Astrocyte of the hippocampus (primary cell): ENCODE results near the gene HMCN1.
A peak's percentile ranks its signal among the peaks of the same experiment; 100 is the strongest.
"Not testable (repeated sequence)": the region's sequence is repeated elsewhere in the genome, so short reads cannot be mapped to it uniquely, and the experiment has no call there.

Experiments used
- DNase-seq: peaks from one replicate; pipeline ENCODE4 v3.0.0; 2011; ENCODE audit warnings: low read depth, low spot score

HMCN1 gene

DNA sequence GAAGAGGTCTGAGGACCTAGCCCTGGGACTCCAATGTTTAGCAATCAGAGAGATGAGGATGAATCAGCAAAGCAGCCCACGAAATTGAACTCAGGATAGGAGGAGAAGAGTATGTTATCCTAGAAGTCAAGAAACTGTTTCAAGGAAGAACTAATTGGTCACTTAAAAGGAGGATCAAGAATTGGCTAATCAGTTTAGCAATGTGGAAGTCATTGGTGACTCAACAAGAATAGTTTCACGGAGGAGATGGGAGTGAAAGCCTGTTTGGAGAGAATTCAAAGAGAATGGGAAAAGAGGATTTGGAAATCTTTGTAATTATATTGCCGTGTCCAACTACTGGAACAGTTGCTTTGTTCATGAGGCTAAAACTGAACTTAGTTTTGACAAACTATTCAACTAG, 7.4 kb downstream of the HMCN1 start:
- DNase-seq = no peak

DNA sequence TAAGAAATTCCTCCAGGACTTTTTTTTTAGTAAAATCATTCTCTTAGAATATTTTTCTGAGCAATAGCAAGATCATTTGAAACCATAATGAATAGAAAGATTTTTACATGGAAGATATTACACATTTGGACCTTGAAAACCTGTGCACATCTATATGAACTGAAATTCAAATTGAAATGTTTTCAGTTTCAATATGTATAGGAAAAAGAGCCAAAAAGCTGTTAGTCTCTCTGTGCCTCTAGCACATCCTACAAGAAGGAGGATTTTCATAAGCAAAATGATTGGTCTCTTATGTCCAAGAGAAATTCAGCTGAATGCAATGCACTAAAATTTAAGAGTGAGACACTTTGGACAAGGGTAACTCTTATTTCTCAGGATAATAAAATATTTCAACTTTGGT, 8.2 kb downstream of the HMCN1 start:
- no peak for DNase-seq

DNA sequence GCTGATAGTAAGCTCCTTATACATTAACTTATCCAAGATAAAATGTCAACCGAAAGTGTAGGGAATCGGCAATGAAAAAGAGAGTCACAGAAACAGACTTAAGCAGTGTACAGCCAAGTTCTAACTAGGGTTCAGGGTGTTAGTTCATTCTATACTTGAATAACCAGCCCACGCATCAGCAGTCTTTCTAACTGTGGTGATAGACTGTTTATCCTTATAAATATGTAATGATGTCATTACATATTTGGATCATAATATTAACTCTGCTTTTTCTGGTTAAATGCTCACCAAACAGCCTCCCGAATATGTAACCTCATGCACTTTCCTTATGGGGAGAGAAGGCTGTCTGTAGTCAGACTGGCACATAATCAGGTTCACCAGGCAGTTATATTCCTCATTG, 11.0 kb downstream of the HMCN1 start:
- DNase-seq = no peak

DNA sequence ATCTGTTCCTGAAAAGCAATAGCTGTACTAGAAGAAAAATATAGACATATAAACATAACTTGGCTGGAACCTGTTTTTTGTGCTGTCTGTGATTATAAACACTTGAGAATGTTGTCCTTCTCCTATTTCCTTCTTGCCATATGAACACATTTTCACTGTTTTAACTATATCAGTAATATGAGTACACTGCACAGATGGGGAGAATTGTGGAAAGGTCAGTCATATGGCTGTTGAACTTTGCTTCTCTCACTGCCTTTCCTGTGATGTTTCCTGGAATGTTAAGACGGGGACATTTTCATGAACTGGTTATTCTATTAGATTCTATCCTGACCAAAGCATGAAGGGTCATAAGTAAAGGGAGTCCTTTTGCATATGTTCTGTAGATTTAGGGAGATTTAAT, 24.9 kb downstream of the HMCN1 start:
- no peak for DNase-seq

DNA sequence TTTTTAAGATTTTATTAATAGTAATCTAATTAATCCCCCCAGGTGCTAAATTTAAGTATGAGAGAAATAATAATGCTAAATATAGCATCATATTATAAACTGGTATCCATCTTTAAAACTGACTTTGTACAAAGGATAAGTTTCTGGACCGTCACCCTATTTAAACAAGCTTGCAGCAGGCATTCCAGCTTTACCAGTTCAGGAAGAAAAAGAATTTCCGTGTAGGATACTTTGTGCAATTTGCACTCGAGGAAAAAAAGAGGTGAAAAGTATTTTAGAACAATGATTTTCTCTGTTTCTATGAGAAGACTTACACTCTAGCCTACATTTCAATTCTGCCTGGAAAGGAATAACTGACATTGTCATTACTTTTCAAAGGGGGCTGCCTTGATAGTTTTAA, 27.6 kb downstream of the HMCN1 start:
- no peak for DNase-seq

DNA sequence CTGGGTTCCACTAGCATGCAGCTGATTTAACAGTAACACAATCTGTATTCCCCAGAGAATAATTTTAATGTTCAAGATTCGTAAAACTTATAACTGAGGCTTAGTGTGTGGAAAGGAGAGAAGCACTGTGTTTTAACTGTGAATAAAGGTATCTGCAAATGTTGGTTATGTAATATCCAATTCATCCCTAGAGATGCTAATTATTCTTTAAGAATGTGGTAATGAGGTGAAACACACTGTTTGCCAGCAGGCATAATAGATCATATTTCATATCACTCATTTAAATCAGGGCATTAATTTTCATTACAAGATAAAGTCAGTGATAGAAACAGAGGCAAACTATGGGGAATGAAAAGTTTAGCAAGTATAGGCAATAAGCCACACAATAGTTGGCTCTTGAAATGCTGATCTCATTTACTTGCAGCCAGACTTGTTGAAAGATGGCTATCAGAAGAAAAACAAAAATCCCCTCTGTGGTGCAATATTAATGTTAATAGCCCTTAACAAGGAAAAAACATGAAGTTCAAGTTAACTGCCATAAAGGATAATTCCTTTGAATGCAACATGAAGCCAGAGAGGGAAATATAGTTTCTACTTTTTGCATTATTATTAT, 33.4 kb downstream of the HMCN1 start:
- DNase-seq = no peak

DNA sequence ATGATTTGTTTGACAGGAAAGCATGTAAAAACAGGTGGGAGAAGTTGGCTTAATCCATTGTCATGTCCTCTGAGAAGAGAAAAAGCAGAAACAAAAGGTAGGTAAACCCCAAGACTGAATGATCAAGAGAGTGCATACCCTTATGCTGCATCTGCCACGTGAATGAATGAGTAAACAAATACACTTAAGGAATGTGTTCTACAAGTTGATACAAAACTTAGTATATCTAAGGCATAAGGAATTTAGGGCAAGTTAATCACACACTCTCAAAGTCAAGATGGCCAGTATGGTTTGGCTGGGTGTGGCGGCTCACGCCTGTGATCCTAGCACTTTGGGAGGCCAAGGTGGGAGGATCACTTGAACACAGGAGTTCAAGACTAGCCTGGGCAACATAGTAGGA, 34.2 kb downstream of the HMCN1 start:
- DNase-seq = no peak

DNA sequence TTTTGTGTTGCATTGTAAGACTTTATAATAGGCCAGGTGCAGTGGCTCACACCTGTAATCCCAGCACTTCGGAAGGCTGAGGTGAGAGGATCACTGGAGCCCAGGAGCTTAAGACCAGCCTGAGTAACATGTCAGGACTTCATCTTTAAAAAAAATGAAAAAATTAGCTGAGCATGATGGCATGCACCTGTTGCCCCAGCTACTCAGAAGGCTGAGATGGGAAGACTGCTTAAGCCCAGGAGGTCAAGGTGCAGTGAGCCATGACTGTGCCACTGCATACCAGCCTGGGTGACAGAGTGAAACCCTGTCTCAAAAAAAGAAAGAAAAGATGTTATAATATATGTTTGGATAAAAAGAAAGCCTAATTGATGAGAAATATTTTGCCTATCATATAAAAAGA, 34.9 kb downstream of the HMCN1 start:
- no peak for DNase-seq

DNA sequence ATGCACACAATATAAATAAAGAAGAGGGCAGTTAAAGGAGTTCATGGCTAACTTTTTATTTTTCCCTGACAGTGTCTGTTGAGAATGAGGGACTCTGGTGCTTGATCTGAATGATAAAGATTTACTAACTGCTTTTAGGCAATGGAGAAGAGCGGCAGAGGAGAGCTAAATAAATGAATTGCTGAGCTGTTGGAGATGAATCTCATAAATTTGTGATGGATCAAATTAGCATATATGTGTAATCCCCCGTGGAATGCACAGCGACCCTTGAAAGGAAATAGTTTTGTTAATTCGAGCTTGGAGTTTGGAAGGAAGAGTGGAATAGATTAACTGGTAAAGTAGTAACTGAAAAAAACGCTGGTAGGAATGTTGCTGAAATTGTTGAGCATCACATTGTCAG, 40.2 kb downstream of the HMCN1 start:
- no peak for DNase-seq

DNA sequence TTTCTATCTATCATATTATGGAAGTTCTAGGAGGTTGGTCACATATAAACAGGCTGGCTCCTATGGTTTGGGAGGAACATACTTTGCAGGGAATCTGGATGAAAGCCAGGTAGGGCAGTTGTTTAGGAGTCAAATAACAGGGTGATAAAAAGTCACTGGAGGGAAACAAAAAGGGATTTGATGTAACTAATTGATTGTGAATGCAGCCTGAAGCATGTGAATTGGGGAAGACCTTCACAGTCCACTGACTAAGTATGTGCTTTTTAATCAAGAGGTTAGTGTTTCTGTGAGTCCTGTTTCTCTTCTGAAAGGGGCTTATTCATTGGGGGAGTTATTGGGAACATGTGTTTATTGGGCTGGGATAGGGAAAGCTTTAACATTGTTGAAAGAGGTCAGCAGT, 41.3 kb downstream of the HMCN1 start:
- DNase-seq = no peak

DNA sequence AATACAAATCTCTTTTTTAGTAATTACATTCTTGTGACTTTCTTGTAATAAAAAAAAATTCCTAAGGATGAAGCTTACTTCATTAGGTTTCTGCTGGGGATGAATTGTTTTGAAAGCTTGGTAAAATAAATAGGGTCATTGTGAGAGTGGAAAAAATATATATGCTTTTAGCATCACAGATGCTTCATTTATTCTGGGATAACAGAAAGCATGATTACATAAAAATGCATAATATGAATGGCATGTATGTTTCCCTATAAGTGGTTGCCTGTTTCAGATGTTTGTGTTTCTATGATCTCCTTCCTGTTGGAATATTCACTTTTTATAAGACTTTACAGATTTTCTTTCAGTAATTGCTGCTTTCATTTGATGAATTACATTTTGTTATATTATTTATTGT, 42.3 kb downstream of the HMCN1 start:
- no peak for DNase-seq

DNA sequence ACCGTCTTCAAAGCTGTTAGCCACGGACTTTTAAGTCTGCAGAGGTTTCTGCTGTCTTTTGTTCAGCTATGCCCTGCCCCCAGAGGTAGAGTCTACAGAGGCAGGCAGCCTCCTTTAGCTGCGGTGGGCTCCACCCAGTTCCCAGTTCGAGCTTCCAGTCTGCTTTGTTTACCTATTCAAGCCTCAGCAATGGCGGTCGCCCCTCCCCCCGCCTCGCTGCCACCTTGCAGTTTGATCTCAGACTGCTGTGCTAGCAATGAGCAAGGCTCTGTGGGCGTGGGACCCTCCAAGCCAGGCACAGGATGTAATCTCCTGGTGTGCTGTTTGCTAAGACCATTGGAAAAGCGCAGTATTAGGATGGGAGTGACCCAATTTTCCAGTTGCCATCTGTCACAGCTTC, 49.7 kb downstream of the HMCN1 start:
- DNase-seq = not testable (repeated sequence)

DNA sequence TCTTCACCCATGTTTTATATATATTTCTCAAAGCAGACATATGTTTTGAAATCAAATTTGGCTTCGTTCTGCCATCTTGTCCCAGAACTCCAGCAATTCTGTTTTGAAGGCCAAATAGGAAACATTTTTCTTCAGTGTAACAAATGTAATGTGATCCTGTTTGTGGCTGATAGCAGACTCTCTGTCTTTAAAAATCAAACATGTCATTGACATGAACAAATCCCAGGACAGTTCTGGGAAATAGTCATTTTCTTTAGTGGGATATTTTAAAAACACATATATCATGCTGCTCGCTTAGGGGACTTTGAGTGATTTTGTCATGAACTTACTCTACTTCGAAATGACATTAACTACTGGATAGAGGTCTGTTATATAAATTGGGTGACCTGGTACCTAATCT, 51.4 kb downstream of the HMCN1 start:
- DNase-seq = no peak

DNA sequence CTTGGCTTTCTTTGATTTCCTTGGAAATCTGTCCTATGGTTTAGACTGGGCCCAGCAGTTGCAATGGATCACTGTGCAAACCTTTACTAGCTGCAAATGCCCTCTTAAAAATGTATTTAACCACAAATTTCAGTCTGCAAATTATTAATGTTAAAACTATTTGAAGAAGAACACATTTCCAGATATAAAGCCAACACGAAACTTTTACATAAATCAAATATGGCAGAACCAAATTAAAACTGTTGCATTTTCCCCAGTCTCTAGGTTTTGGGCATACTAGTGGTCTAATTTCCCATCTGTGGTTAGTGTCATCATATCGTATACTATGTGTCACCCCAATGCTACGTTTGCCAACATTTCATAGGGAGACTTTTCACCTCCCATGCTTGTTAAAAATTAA, 52.3 kb downstream of the HMCN1 start:
- no peak for DNase-seq

DNA sequence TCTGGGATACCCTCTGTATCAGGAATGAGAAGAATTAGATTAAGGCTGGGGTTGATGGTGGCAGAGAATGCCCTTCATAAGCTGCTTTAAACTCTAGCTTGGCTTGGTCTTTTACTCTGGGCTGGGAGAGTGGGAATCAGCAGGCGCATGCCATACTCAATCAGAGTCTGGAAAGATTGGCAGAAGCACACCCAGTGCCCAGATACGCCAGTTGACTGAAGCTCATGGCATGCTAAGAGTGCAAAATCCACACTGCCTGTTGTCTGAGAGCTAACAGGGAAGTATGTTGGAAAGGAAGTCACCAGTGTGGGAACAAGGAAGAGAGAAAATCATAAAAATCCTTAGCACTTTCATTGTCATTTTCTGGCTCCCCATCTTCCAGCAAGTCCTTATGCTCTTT, 53.0 kb downstream of the HMCN1 start:
- no peak for DNase-seq

DNA sequence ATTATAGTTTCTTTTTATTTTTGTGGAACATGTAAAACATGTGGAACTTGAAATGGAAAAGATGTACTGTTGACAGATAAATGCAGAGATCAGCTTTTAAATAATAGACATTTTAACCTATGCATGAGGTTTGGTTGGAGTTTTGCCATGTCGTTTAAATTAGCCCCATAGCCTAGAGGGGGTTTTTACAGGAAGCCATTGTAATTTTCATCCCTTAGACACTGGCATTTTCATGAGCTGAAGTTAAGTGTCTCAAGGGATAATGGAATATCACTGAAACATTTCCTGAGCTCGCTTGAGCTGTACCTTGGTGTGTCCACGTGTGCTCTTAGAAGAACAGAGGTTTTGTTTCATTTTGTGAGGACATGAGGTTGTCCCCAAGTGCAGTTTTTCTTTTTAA, 54.2 kb downstream of the HMCN1 start:
- DNase-seq = no peak

DNA sequence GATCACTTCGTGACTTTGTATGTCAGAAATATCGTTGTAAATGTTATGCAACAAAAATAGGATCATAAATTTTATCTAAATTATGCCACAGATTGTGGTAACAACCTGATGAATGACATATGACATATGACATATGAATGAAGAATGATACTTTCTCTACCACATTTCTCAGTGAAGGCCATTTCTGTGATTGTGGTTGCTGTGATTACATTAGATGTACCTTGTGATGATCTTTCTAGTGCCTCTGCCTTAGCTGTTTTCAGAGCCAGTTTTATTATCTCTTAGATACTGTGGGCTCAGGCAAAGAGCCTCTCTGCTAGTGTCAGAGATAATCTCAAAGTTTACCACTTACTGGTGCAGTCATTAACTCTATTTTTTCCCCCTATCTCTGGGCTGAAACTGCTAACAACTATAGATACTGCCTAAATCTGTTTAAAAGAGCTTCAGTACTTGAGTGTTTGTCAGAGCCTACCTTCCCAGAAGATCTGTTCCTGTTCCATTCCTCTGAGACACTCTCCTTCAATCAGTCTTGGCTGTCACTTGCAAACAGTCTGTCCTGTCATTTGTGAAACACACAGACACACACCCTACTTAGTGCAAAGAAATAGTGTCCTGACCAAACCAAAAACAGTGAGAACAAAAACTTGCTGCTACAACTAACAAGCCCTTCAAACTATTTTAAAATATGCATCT, 55.5 kb downstream of the HMCN1 start:
- DNase-seq = no peak

DNA sequence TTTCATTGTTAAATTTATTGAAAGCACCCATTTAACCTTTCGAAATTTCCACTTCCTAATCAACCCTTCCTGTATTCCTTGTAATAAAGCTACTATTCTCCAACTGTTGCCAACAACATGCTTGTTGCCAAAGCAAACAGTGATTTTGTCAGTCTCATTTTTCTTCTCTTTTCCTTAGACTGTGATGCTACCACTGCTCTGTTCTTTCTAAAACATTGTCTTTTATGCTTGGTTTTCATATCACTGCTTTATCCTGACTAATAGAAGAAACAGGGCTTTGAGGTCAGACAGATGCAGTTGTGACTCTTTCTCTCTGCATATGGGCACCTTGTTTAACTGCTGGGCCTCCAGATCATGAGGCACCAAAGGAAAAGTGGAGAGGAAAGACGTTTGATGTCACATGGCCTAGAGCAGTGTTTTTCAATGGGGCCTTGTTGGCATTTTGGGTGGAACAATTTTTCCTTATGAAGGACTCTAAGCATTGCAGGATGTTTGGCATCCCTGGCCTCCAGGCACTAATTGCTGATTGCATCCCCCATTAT, 56.1 kb downstream of the HMCN1 start:
- peak; percentile 50 for DNase-seq

DNA sequence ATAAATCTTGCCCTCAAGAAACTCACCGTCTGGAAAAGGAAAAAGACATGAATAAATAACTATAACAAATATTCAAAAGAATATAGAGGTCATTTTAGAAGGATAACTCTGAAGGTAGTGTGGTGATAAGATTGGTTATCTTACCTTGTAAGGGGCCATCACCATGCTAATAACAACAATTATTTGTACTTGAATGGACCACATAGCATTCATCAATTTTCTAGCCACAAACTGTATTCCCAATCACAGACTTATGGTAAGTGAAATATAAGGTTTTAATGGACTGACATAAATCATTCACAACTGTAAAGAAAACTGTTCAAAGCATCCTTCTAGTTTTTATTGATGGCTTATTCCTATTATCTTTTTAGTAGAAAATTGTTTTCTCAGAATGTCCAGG, 57.8 kb downstream of the HMCN1 start:
- no peak for DNase-seq

DNA sequence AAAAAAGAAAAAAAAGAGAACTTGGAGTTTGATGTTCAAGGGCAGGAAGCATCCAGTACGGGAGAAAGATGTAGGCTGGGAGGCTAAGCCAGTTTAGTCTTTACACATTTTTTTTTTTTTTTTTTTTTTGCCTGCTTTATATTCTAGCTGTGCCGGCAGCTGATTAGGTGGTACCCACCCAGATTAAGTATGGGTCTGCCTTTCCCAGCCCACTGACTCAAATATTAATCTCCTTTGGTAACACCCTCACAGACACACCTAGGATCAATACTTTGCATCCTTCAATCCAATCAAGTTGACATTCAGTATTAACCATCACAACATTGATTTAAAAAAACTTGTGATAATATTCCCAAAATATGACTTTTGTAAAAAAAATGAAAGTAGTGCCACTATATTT, 60.3 kb downstream of the HMCN1 start:
- not testable (repeated sequence) for DNase-seq

DNA sequence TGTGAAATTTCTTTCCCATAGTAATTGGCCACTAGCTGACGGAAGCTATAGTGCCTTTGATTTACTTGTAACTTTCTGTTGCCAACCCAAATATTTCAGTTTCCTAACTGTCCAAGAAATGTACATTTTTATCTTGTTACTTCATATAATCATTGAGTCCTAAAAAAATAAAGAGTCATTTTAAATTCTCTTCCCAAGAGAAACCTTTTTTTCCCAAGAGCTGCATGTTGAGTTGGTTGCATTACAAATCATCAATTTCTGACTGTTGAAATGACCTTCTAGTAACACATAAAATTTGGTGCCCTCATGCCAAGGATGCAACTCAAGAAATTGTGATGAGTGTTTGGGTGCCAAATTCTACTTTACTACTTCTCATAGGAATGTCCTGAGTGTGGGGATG, 61.0 kb downstream of the HMCN1 start:
- DNase-seq = no peak

DNA sequence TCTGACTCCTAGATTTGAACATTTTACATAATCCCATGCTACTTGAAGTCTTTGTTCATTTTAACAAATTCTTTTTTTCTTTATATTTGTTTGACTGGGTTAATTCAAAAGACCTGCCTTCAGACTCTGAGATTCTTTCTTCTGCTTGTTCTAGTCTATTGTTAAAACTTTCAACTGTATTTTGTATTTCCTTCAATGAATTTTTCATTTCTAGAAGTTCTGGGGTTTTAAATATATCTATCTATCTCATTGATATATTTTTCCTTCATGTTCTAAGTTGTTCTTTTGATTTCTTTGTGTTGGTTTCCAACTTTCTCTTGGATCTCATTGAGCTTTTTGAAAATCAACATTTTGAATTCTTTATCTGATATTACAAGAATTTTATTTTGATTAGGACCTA, 64.3 kb downstream of the HMCN1 start:
- no peak for DNase-seq

DNA sequence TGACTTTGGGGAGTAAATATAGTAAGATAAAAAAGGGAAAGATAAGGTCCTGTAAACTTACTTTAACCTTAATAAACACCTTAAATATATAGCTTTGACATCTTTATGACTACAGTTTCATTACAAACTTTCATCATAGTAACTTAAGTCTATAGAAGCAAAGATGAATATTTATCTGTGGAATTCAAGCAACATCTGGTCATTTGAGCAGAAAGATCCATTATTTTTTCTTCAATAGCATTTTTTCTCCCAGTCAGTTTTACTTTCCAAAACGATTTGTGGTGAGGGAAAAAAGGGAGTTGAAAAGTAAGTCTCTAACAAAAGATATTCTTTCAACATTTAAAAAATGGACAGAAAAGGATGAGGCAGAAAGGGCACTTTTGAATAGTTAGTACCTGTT, 69.0 kb downstream of the HMCN1 start:
- no peak for DNase-seq

DNA sequence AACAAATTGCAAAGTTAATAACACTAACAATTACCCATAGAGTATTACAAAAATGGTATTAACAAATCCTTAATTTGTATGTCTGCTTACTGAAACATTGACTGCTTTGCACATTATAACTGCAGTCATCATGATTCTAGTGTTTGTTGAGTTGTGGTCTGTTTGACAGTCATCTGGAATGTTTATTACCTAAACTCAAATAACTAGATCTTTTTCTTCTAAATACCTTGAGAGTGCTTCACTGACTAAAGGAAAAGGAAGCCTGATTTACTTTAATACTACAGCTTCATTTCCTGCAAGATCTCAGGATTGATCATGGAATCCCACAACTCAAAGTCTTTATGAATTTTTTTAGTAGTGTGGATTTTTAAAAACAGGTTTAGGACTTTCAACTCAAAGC, 70.0 kb downstream of the HMCN1 start:
- DNase-seq = no peak
